HL-60 (cell line): ENCODE measurements around the gene ANKRD44.

ENCODE experiments used
- DNase-seq, 2 experiments: peaks; one replicate each; pipeline ENCODE4 v3.0.0-alpha.2; 2010 to 2020; ENCODE audit warnings: low read depth in 1 of 2, low spot score in 1 of 2
- H3K27ac ChIP-seq: fragments of 250-450 bp; sonication (Bioruptor Pico); replicated peaks from 2 replicates; pipeline ENCODE4 v1.5.1; 2020; ENCODE audit warnings: mild to moderate bottlenecking, moderate library complexity
- H3K27me3 ChIP-seq: fragments of 250-450 bp; sonication (Bioruptor Pico); 2 replicates; pipeline ENCODE4 v1.5.1; 2021; ENCODE audit warnings: mild to moderate bottlenecking, moderate library complexity; ENCODE audit not compliant: insufficient read depth, poor library complexity, severe bottlenecking
- H3K4me3 ChIP-seq: replicated peaks from 2 replicates; pipeline ENCODE4 v1.5.1; 2011; ENCODE audit warnings: mild to moderate bottlenecking, control low read depth, low read length; ENCODE audit not compliant: insufficient read depth
- CTCF ChIP-seq: IDR thresholded peaks from one replicate; pipeline ENCODE4 v1.5.1; 2011; ENCODE audit warnings: low read length, control low read depth, inconsistent platforms; ENCODE audit not compliant: insufficient read depth
- GABPA ChIP-seq: IDR thresholded peaks from 2 replicates; pipeline ENCODE4 v1.6.1; 2012; ENCODE audit warnings: low read depth
- POLR2AphosphoS5 ChIP-seq: IDR thresholded peaks from 2 replicates; pipeline ENCODE4 v1.6.1; 2012; ENCODE audit warnings: low read depth
- REST ChIP-seq: IDR thresholded peaks from 2 replicates; pipeline ENCODE4 v1.6.1; 2012; ENCODE audit warnings: low read depth; ENCODE audit not compliant: insufficient replicate concordance
- SPI1 ChIP-seq: IDR thresholded peaks from 2 replicates; pipeline ENCODE4 v1.6.1; 2012; ENCODE audit warnings: low read depth, mild to moderate bottlenecking, borderline replicate concordance

ANKRD44 gene

GRCh38 chr2:197045115-197045514 lies 265.5 kb downstream of the ANKRD44 start:
- H3K27me3 ChIP-seq: no peaks in the 10 kb centered on the region
- TF ChIP-seq CTCF (no peak), SPI1 (peak; percentile 72; the same call in 1 of the 2 replicates), GABPA (no peak)
- DNase-seq: peak; percentile 33 to 57
- H3K27ac ChIP-seq: peak overlapping the region; percentile 58
- H3K4me3 ChIP-seq: no peak overlapping the region

DNA sequence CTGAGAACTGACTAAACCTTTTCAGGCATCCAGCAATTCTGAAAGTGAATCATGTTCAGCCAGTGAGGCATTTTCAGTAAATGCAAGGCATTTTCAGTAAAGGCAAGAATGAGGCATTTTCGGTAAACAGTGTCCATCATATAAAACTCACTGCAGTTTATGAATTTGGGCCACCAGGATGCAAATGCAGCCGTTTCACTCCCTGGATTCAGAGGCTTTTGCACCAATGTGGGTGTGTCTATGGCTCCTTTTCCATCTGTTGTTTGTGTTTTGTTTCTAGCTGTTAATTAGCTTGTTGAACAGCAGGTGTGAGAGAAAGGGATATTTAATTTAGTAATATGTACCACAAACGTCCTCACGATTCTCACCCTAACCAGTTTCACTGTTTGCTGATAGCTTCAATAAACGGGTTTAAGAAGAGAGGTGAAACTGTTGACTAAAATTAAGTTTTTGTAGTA lies 267.8 kb downstream of the ANKRD44 start:
- TF ChIP-seq POLR2AphosphoS5: no peak
- no peak for TF ChIP-seq SPI1
- no peak for TF ChIP-seq GABPA
- TF ChIP-seq CTCF: no peak
- no peak overlapping the region for H3K4me3 ChIP-seq
- no peak overlapping the region for H3K27ac ChIP-seq
- no peaks in the 10 kb centered on the region for H3K27me3 ChIP-seq
- no peak for DNase-seq

DNA sequence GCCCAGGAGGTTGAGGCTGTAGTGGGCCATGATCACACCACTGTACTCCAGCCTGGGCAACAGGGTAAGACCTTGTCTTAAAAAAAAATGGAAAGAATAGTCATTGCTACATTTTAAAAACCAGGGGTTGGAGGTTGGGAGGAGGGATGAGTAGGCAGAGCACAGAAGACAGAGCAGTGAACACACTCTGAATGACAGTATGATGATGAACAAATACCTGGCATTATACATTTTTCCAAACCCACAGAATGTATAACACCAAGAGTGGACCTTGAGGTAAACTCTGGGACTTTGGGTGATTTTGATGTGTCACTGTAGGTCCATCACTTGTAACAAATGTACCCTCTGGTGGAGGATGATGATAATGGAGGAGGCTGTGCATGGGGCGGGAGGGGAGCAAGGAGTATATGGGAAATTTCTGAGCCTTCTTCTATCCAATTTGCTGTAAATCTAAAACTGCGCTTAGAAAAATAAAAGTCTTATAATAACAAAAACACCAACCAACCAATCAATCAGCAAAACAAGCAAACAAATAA lies 272.6 kb downstream of the ANKRD44 start:
- DNase-seq: no peak

More for the DNA sequence above, 272.6 kb downstream of the ANKRD44 start:
- Histone ChIP-seq H3K27me3 (no peaks in the 10 kb centered on the region), H3K27ac (no peak overlapping the region), H3K4me3 (no peak overlapping the region)
- TF ChIP-seq POLR2AphosphoS5 (no peak), REST (no peak), GABPA (no peak), CTCF (no peak), SPI1 (no peak)
